ENCODE measurements around the gene IL1RAPL1.

Gene IL1RAPL1

GRCh38 chrX:29488919-29489318, 901.7 kb downstream of the IL1RAPL1 start:
- no peak for TF ChIP-seq EZH2 (IDR thresholded peaks at IDR 0.05; ENCODE audit: borderline replicate concordance, low read depth, low read length, severe bottlenecking)
- TF ChIP-seq CTCF (IDR thresholded peaks at IDR 0.05; ENCODE audit: borderline replicate concordance, extremely low read depth, low read length, poor library complexity, severe bottlenecking), result no peak
- Histone ChIP-seq H3K4me2 (ENCODE audit: insufficient read depth, low read length) (no peak overlapping the region), H3K27ac (ENCODE audit: low read length) (no peak overlapping the region), H2AFZ (ENCODE audit: low read depth, low read length) (no peak overlapping the region), H3K4me1 (ENCODE audit: insufficient read depth, low read length) (no peaks in the 10 kb centered on the region), H3K9ac (ENCODE audit: low read depth, low read length) (no peak overlapping the region), H3K27me3 (ENCODE audit: insufficient read depth, low read length, poor library complexity) (no peaks in the 10 kb centered on the region), H3K4me3 (ENCODE audit: low read depth in 1 of 2, low read length in 2 of 2) (no peak overlapping the region), H3K9me3 (ENCODE audit: insufficient read depth, low read length, severe bottlenecking) (no peaks in the 10 kb centered on the region), H3K36me3 (ENCODE audit: insufficient read depth, low read length) (no peaks in the 10 kb centered on the region), H3K79me2 (ENCODE audit: insufficient read depth, low read length) (no peaks in the 10 kb centered on the region), H4K20me1 (ENCODE audit: insufficient read depth, low read length) (no peaks in the 10 kb centered on the region)
- ATAC-seq (ENCODE audit: insufficient read depth, low read depth), result no peak
- DNase-seq, result no peak

- H3K9ac ChIP-seq (ENCODE audit: low read depth, low read length), result no peak overlapping the region
- TF ChIP-seq EZH2 (IDR thresholded peaks at IDR 0.05; ENCODE audit: borderline replicate concordance, low read depth, low read length, severe bottlenecking) (no peak), CTCF (IDR thresholded peaks at IDR 0.05; ENCODE audit: borderline replicate concordance, extremely low read depth, low read length, poor library complexity, severe bottlenecking) (no peak)
- no peaks in the 10 kb centered on the region for H3K9me3 ChIP-seq (ENCODE audit: insufficient read depth, low read length, severe bottlenecking)
- no peaks in the 10 kb centered on the region for H3K27me3 ChIP-seq (ENCODE audit: insufficient read depth, low read length, poor library complexity)
- no peaks in the 10 kb centered on the region for H3K4me1 ChIP-seq (ENCODE audit: insufficient read depth, low read length)
- ATAC-seq (ENCODE audit: insufficient read depth, low read depth) (no peak), DNase-seq (no peak)
- H3K36me3 ChIP-seq (ENCODE audit: insufficient read depth, low read length), result no peaks in the 10 kb centered on the region
- no peak overlapping the region for H2AFZ ChIP-seq (ENCODE audit: low read depth, low read length)
- H3K4me2 ChIP-seq (ENCODE audit: insufficient read depth, low read length), result no peak overlapping the region
- H4K20me1 ChIP-seq (ENCODE audit: insufficient read depth, low read length), result no peaks in the 10 kb centered on the region
- H3K79me2 ChIP-seq (ENCODE audit: insufficient read depth, low read length), result no peaks in the 10 kb centered on the region
- H3K4me3 ChIP-seq (ENCODE audit: low read depth in 1 of 2, low read length in 2 of 2), result no peak overlapping the region
- no peak overlapping the region for H3K27ac ChIP-seq (ENCODE audit: low read length)
Observed at GRCh38 chrX:29490606-29491005, 903.4 kb downstream of the IL1RAPL1 start.

- Histone ChIP-seq H3K9ac (ENCODE audit: low read depth, low read length) (no peak overlapping the region), H3K79me2 (ENCODE audit: insufficient read depth, low read length) (no peaks in the 10 kb centered on the region), H4K20me1 (ENCODE audit: insufficient read depth, low read length) (no peaks in the 10 kb centered on the region), H3K27ac (ENCODE audit: low read length) (no peak overlapping the region), H3K27me3 (ENCODE audit: insufficient read depth, low read length, poor library complexity) (no peaks in the 10 kb centered on the region), H2AFZ (ENCODE audit: low read depth, low read length) (no peak overlapping the region), H3K4me2 (ENCODE audit: insufficient read depth, low read length) (no peak overlapping the region), H3K4me3 (ENCODE audit: low read depth in 1 of 2, low read length in 2 of 2) (no peak overlapping the region), H3K4me1 (ENCODE audit: insufficient read depth, low read length) (no peaks in the 10 kb centered on the region), H3K9me3 (ENCODE audit: insufficient read depth, low read length, severe bottlenecking) (no peaks in the 10 kb centered on the region), H3K36me3 (ENCODE audit: insufficient read depth, low read length) (no peaks in the 10 kb centered on the region)
- DNase-seq (no peak), ATAC-seq (ENCODE audit: insufficient read depth, low read depth) (no peak)
- TF ChIP-seq EZH2 (IDR thresholded peaks at IDR 0.05; ENCODE audit: borderline replicate concordance, low read depth, low read length, severe bottlenecking) (no peak), CTCF (IDR thresholded peaks at IDR 0.05; ENCODE audit: borderline replicate concordance, extremely low read depth, low read length, poor library complexity, severe bottlenecking) (no peak)
Observed at GRCh38 chrX:29491659-29492058, 904.4 kb downstream of the IL1RAPL1 start.

- Histone ChIP-seq H3K9me3 (ENCODE audit: insufficient read depth, low read length, severe bottlenecking) (no peaks in the 10 kb centered on the region), H3K36me3 (ENCODE audit: insufficient read depth, low read length) (no peaks in the 10 kb centered on the region), H3K4me2 (ENCODE audit: insufficient read depth, low read length) (no peak overlapping the region), H4K20me1 (ENCODE audit: insufficient read depth, low read length) (no peaks in the 10 kb centered on the region), H2AFZ (ENCODE audit: low read depth, low read length) (no peak overlapping the region), H3K27ac (ENCODE audit: low read length) (no peak overlapping the region), H3K9ac (ENCODE audit: low read depth, low read length) (no peak overlapping the region), H3K27me3 (ENCODE audit: insufficient read depth, low read length, poor library complexity) (no peaks in the 10 kb centered on the region), H3K4me3 (ENCODE audit: low read depth in 1 of 2, low read length in 2 of 2) (no peak overlapping the region), H3K4me1 (ENCODE audit: insufficient read depth, low read length) (no peaks in the 10 kb centered on the region), H3K79me2 (ENCODE audit: insufficient read depth, low read length) (no peaks in the 10 kb centered on the region)
- DNase-seq (no peak), ATAC-seq (ENCODE audit: insufficient read depth, low read depth) (no peak)
- TF ChIP-seq EZH2 (IDR thresholded peaks at IDR 0.05; ENCODE audit: borderline replicate concordance, low read depth, low read length, severe bottlenecking) (no peak), CTCF (IDR thresholded peaks at IDR 0.05; ENCODE audit: borderline replicate concordance, extremely low read depth, low read length, poor library complexity, severe bottlenecking) (no peak)
Observed at GRCh38 chrX:29496636-29497180, 909.5 kb downstream of the IL1RAPL1 start.

Measured in DND-41 (cell line).